GM19240 (cell line): Measurements from ENCODE around the gene ZBTB3.
"Not testable (repeated sequence)": the region's sequence is repeated elsewhere in the genome, so short reads cannot be mapped to it uniquely, and the experiment has no call there.

ENCODE experiments used
- DNase-seq: peaks from one replicate; pipeline ENCODE4 v3.0.0; 2011; ENCODE audit warnings: low spot score; ENCODE audit not compliant: insufficient read length

ZBTB3 gene

GRCh38 chr11:62753736-62754603 lies at the start of gene ZBTB3:
Gene ZBTB3, minus strand, starts transcription at chr11:62754160. Its CDS starts 496 bp downstream, at chr11:62753664.
- DNase-seq, result peak; percentile 91

DNA sequence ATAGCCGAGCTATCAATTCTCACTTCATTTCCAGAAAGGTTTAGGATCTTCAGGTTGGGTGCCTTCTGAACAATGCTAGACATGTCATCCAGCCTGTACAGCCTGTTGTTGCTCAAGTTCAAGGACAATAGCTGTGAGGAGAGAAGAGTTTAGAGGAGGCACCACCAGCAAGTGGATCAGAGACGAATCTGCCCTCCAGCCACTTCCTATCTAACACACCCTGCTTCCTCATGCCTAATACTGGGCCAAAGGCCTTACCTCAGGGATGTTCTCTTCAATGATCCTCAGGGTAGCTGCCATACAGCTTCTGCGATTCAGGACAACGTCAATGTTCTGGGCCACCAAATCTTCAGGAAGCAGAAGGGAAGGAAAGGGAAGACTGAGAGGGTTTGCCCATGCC lies 47.1 kb upstream of the ZBTB3 start:
- DNase-seq, result no peak

DNA sequence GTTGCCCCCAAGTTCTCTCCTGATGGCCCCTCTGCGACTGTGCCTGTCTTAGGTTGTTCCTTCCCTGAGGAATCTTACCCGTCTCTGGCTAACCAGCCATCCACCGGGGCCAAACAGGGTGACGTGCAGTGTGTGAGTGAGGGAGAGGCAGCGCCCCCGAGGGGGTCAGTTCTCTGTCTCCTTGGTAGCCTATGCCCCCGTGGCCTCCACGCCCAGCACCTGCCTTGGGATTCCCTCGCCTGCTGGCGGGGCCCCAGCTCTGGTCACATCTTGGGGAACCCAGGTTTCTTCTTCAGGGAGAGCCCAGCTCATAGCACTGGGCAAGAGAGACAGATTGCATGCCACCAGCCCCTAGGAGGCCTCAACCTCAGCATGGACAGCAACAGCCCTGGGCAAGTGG lies 45.5 kb upstream of the ZBTB3 start:
- no peak for DNase-seq

DNA sequence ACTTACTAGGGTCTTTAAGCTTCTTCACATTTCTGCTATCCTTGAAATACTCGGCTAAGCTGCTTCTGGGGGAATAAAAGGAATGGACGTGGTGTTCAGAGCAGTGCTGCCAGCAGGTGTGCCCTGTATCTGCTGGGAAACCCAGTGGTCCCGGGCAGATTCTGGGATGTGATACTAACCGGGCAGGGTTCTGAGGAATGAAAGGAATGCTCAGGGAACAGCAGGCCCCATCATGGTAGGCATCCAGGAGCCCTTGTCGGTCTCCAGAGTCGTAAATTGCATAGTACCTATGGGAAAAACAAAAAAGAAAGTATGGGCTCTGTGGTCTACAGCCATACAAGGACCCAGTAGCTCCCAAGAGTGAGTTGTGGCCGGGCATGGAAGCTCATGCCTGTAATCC lies 42.3 kb upstream of the ZBTB3 start:
- DNase-seq, result no peak

DNA sequence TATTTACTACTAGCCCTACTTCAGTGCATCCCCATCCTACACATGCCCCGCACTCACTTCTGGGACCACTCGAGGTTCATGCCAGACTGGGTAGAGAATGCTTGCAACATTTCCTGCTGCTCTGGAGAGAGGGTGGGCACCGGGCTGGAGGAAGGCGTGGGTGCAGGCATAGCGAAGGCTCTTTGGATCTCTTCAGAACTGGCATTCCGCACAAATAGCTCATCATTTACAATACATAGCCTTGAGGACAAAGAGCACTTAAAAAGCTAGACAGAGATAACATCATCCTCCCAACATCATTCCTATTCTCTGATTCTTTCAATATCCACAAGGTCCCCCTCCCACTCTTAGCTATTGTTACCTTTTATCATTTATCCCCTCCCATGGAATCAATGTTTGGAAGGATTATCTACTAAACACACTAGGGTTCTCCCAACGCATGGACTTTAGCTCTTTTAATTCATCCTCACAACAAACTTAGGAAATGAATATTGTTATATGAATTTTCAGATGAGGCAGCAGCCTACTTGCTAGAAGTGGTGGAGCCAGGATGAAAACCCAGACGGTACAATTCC lies 40.3 kb upstream of the ZBTB3 start:
- DNase-seq, result no peak

- no peak for DNase-seq
Observed at GRCh38 chr11:62792202-62792575, 38.2 kb upstream of the ZBTB3 start.

GRCh38 chr11:62791501-62792201 lies 37.7 kb upstream of the ZBTB3 start, which contains the start of gene TMEM223:
Gene TMEM223, minus strand, starts transcription at chr11:62792006. Its CDS starts 12 bp downstream, at chr11:62791994.
- peak; percentile 87 for DNase-seq

- no peak for DNase-seq
Observed at GRCh38 chr11:62789576-62789975, 35.6 kb upstream of the ZBTB3 start.

DNA sequence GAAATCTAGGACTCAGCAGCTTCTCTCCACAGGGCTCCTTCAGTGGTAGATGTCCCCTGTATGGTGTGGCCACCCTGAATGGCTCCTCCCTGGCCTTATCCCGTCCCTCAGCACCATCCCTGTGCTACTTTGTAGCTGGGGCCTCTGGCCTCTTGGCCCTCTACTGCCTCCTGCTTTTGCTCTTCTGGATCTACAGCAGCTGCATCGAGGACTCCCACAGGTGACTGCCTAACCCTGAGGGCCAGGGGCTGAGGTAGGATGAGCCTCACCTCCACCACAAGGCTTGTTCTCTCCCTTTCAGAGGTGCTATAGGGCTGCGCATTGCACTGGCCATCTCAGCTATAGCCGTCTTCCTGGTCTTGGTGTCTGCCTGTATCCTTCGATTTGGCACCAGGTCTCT lies 35.0 kb upstream of the ZBTB3 start:
- DNase-seq, result no peak

DNA sequence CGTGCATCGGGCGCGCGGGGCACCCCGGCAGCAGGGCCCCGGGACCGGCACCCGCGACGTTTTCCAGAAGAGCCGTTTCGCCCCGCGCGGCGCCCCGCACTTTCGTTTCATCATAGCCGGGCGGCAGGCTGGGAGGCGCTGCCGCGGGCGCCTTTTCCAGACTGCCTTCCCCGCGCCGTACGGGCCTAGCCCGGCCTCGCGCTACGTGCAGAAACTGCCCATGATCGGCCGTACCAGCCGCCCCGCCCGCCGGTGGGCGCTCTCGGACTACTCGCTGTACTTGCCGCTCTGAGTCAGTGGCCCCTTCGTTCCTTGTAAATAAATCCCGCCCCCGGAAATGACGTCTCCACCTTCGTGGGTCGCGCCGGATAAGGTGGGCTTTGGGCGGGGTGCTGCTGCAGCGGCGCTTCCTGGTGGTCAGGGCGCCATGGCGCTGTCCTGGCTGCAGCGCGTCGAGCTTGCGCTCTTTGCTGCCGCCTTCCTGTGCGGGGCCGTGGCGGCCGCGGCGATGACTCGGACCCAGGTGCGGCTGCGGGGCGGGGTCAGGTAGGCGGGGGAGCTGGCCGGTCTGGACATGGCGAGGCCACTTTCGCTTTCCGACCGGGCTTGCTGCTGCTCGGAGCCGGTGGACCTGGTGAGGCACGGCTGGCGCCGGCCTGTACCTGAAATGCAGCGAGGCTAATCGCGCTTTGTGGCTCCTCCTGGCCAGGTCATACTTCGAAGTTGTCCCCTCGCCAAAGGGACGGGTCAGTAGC lies 33.2 kb upstream of the ZBTB3 start, which contains the start of gene TMEM179B:
TMEM179B (plus strand) TSS at position 398 of the 755 bp plus-strand sequence; CDS start at position 428, 30 bp downstream.
- peak; percentile 88 for DNase-seq

DNA sequence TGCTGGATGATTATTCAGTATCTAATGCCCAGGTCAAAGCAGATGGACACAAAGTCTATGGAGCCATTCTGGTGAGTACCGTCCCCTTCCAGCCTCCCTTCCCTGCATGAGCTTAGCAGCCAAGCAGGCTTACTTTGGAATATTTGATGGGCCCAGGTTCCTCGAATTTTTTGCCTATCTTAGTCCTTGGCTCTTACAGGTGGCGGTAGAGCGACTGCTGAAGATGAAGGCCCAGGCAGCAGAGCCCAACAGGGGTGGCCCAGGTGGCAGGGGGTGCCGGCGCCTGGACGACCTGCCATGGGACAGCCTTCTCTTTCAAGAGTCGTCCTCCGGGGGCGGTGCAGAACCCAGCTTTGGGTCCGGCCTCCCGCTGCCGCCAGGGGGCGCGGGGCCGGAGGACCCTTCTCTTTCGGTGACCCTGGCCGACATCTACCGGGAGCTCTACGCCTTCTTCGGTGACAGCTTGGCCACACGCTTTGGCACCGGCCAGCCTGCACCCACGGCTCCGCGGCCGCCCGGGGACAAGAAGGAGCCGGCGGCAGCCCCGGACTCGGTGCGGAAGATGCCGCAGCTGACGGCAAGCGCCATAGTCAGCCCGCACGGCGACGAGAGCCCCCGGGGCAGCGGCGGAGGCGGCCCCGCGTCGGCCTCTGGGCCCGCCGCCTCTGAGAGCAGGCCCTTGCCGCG lies 32.5 kb upstream of the ZBTB3 start:
- peak; percentile 88 for DNase-seq

GRCh38 chr11:62782753-62783152 lies 28.8 kb upstream of the ZBTB3 start:
- no peak for DNase-seq

GRCh38 chr11:62778441-62778840 lies 24.5 kb upstream of the ZBTB3 start:
- DNase-seq, result no peak

GRCh38 chr11:62777389-62777788 lies 23.4 kb upstream of the ZBTB3 start:
- DNase-seq, result no peak

GRCh38 chr11:62775646-62776045 lies 21.7 kb upstream of the ZBTB3 start:
- DNase-seq, result no peak

- no peak for DNase-seq
Observed at GRCh38 chr11:62774407-62774806, 20.4 kb upstream of the ZBTB3 start.

- peak; percentile 81 for DNase-seq
Observed at GRCh38 chr11:62771144-62772021, 17.4 kb upstream of the ZBTB3 start, which contains the start of gene TAF6L. Gene TAF6L, plus strand, starts transcription at chr11:62771396. Its CDS starts 4,388 bp downstream, at chr11:62775784.

- DNase-seq, result no peak
Observed at GRCh38 chr11:62770778-62771143, 16.8 kb upstream of the ZBTB3 start.

GRCh38 chr11:62760867-62761227 lies 6.9 kb upstream of the ZBTB3 start:
- not testable (repeated sequence) for DNase-seq
